ENCODE results near the gene GRIN3B. TPM values are rescaled to one million over a fixed set of nuclear protein-coding genes. Genes with fewer than 3 reads are reported as not detected.

Gene GRIN3B
- total RNA-seq, 4 donors from 2014 or later = not detected

DNA sequence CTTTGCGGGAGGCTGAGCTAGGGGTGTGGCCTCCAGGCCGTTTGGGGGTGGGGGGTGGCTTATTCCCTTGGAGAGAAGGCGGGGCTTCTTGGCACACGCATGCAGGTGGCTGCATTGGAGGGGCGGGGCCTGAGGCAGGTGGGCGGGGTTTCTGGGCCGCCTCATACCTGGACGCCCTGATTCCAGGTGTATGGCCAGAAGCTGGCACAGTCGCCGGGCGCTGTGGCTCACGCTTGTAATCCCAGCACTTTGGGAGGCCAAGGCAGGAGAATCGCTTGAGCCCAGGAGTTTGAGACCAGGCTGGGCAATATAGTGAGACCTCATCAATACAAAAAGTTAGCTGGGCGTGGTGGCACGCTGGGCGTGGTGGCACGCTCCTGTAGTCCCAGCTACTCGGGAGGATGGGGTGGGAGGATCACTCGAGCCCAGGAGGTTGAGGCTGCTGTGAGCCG is 47.5 kb downstream of the GRIN3B start:
- Histone ChIP-seq H3K9me3 (no peaks in the 10 kb centered on the region), H3K4me1 (peaks cover 0 to 6% (median 0%) of the 10 kb centered on the region in 3 donors), H3K4me3 (no peak overlapping the region), H3K36me3 (peaks cover 0 to 7% of the 10 kb centered on the region in 2 donors), H3K27me3 (no peaks in the 10 kb centered on the region), H3K27ac (no peak overlapping the region)
- no peak for TF ChIP-seq POLR2A (IDR thresholded peaks at IDR 0.05)
- no peak for TF ChIP-seq EP300 (IDR thresholded peaks at IDR 0.05)
- no peak for TF ChIP-seq POLR2AphosphoS5 (IDR thresholded peaks at IDR 0.05)
- TF ChIP-seq CTCF (IDR thresholded peaks at IDR 0.05) = no peak
- no peak for ATAC-seq
- WGBS, 2 donors (ENCODE audit: low coverage in 1 of 2) = 100% methylated on average over 1 to 2 of the region's 20 CpGs

- no peak for ATAC-seq
- H3K4me3 ChIP-seq = no peak overlapping the region
- no peaks in the 10 kb centered on the region for H3K9me3 ChIP-seq
- peaks cover 0 to 10% of the 10 kb centered on the region in 2 donors for H3K36me3 ChIP-seq
- H3K27me3 ChIP-seq = no peaks in the 10 kb centered on the region
- no peak for TF ChIP-seq POLR2A (IDR thresholded peaks at IDR 0.05)
- no peak for TF ChIP-seq EP300 (IDR thresholded peaks at IDR 0.05)
- TF ChIP-seq POLR2AphosphoS5 (IDR thresholded peaks at IDR 0.05) = no peak
- no peak for TF ChIP-seq CTCF (IDR thresholded peaks at IDR 0.05)
- 79% methylated on average over 4 of the region's 17 CpGs; no CpG with 5 or more reads in 1 of the 2 donors for WGBS, 2 donors (ENCODE audit: low coverage in 1 of 2)
- no peak overlapping the region for H3K27ac ChIP-seq
- H3K4me1 ChIP-seq = no peaks in the 10 kb centered on the region
These were observed 48.9 kb downstream of the GRIN3B start for GRCh38 chr19:1049106-1049505.

GRCh38 chr19:1049800-1050199 is 49.6 kb downstream of the GRIN3B start:
- Histone ChIP-seq H3K27ac (no peak overlapping the region), H3K27me3 (no peaks in the 10 kb centered on the region), H3K4me1 (no peaks in the 10 kb centered on the region), H3K9me3 (peaks cover 0 to 4% (median 0%) of the 10 kb centered on the region in 3 donors), H3K36me3 (peaks cover 0 to 16% of the 10 kb centered on the region in 2 donors), H3K4me3 (no peak overlapping the region)
- ATAC-seq = no peak
- 36% methylated on average over 3 of the region's 11 CpGs; no CpG with 5 or more reads in 1 of the 2 donors for WGBS, 2 donors (ENCODE audit: low coverage in 1 of 2)
- TF ChIP-seq POLR2A (IDR thresholded peaks at IDR 0.05) (no peak), POLR2AphosphoS5 (IDR thresholded peaks at IDR 0.05) (no peak), EP300 (IDR thresholded peaks at IDR 0.05) (no peak), CTCF (IDR thresholded peaks at IDR 0.05) (no peak)

GRCh38 chr19:1050989-1051788 is 51.0 kb downstream of the GRIN3B start:
- Histone ChIP-seq H3K4me1 (no peaks in the 10 kb centered on the region), H3K9me3 (peaks cover 0 to 16% (median 0%) of the 10 kb centered on the region in 3 donors), H3K4me3 (no peak overlapping the region), H3K27ac (no peak overlapping the region), H3K36me3 (peaks cover 0 to 26% of the 10 kb centered on the region in 2 donors), H3K27me3 (no peaks in the 10 kb centered on the region)
- no peak for ATAC-seq
- TF ChIP-seq POLR2AphosphoS5 (IDR thresholded peaks at IDR 0.05) = no peak
- WGBS, 2 donors (ENCODE audit: low coverage in 1 of 2) = 73 to 84% methylated on average over 2 to 7 of the region's 31 CpGs

DNA sequence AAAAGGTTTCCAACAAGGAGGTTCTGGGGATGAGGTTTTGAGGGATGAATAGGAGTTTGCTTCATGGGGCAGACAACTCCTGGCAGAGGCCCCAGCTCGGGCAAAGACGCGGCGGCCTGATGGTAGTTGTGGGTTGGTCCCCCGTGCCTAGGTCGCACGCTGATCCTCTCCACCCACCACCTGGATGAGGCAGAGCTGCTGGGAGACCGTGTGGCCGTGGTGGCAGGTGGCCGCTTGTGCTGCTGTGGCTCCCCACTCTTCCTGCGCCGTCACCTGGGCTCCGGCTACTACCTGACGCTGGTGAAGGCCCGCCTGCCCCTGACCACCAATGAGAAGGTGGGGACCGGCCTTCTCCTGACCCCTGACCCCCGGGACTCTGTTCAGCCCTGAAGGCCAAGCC is 51.6 kb downstream of the GRIN3B start:
- Histone ChIP-seq H3K4me3 (no peak overlapping the region), H3K4me1 (no peaks in the 10 kb centered on the region), H3K9me3 (peaks cover 0 to 22% (median 0%) of the 10 kb centered on the region in 3 donors), H3K27ac (no peak overlapping the region), H3K27me3 (no peaks in the 10 kb centered on the region), H3K36me3 (peaks cover 0 to 26% of the 10 kb centered on the region in 2 donors)
- 0% methylated on average over 1 of the region's 17 CpGs; no CpG with 5 or more reads in 1 of the 2 donors for WGBS, 2 donors (ENCODE audit: low coverage in 1 of 2)
- TF ChIP-seq EP300 (IDR thresholded peaks at IDR 0.05) = no peak
- TF ChIP-seq POLR2AphosphoS5 (IDR thresholded peaks at IDR 0.05) = no peak
- no peak for TF ChIP-seq POLR2A (IDR thresholded peaks at IDR 0.05)
- TF ChIP-seq CTCF (IDR thresholded peaks at IDR 0.05) = no peak
- no peak for ATAC-seq
